Measurements from ENCODE around the gene RIMS1.

GRCh38 chr6:72260489-72260888 lies 374.1 kb downstream of the RIMS1 start:
- TF ChIP-seq CTCF (IDR thresholded peaks at IDR 0.05) (no peak), POLR2A (IDR thresholded peaks at IDR 0.05) (no peak)
